MCF 10A (cell line): Measurements from ENCODE around the gene PIP4K2A. TPM values are rescaled to one million over a fixed set of nuclear protein-coding genes. Genes with fewer than 3 reads are reported as not detected.
"Not testable (repeated sequence)": the region's sequence is repeated elsewhere in the genome, so short reads cannot be mapped to it uniquely, and the experiment has no call there.

Experiments used
- BruUV-seq: library from RNA; stranded (reverse); fragments of 400-500 nt; replicated peaks from 2 replicates; lab custom pipeline; 2021; lab: Mats Ljungman, UMichigan
- CTCF ChIA-PET: fragments of 300-600 bp; sonication (Branson Sonifier 250); formaldehyde crosslinking; extraction: SDS; loops from one replicate; lab custom pipeline; 2021; ENCODE audit warnings: antibody characterized with exemption, inconsistent platforms; lab: Yijun Ruan, JAX
- POLR2A ChIA-PET: fragments of 300-600, 350-650 bp; sonication (Branson Sonifier 250); formaldehyde crosslinking; extraction: SDS; loops from one replicate; lab custom pipeline; 2020; ENCODE audit warnings: antibody characterized with exemption, inconsistent platforms; lab: Yijun Ruan, JAX
- DNase-seq: peaks from one replicate; pipeline ENCODE4 v3.0.0-alpha.2; 2018; ENCODE audit not compliant: unreplicated experiment
- H3K27ac Mint-ChIP-seq: one replicate; pipeline ENCODE4 v1.8.0; 2022; ENCODE audit warnings: mild to moderate bottlenecking, low read depth, mixed read lengths; ENCODE audit not compliant: unreplicated experiment
- H3K27me3 Mint-ChIP-seq: one replicate; pipeline ENCODE4 v1.8.0; 2022; ENCODE audit warnings: mixed read lengths; ENCODE audit not compliant: insufficient read depth, unreplicated experiment
- H3K36me3 Mint-ChIP-seq: one replicate; pipeline ENCODE4 v1.8.0; 2022; ENCODE audit warnings: mild to moderate bottlenecking, moderate library complexity, mixed read lengths; ENCODE audit not compliant: insufficient read depth, unreplicated experiment
- H3K4me1 Mint-ChIP-seq: one replicate; pipeline ENCODE4 v1.8.0; 2022; ENCODE audit warnings: mixed read lengths; ENCODE audit not compliant: insufficient read depth, unreplicated experiment
- H3K4me3 Mint-ChIP-seq: one replicate; pipeline ENCODE4 v1.8.0; 2022; ENCODE audit warnings: mild to moderate bottlenecking, moderate library complexity, mixed read lengths; ENCODE audit not compliant: unreplicated experiment
- H3K9me3 Mint-ChIP-seq: one replicate; pipeline ENCODE4 v1.8.0; 2022; ENCODE audit warnings: mixed read lengths; ENCODE audit not compliant: unreplicated experiment
- CTCF ChIP-seq: fragments of 200-600 bp; IDR thresholded peaks from one replicate; pipeline ENCODE4 v1.8.0; 2022; ENCODE audit warnings: antibody characterized with exemption, mild to moderate bottlenecking; ENCODE audit not compliant: unreplicated experiment
- intact Hi-C: fragments of 100-400 bp; cut with micrococcal nuclease; formaldehyde crosslinking; loops from 2 replicates; pipeline ENCODE4 v1.14.1; 2022
- total RNA-seq: library from RNA; stranded (reverse); gene quantifications from 2 replicates; pipeline ENCODE4 v1.2.3, GENCODE V29; 2022

Gene PIP4K2A
- total RNA-seq, 1 experiment from 2014 or later: 24.2 TPM

- no peaks in the 10 kb centered on the region for H3K36me3 Mint-ChIP-seq
- POLR2A ChIA-PET: interaction anchor here (0.6 to 1.4 kb wide), 4 partner anchors 12 to 700 kb away, joined by 3 to 5 read pairs (median 3); no protein-coding TSS in a partner anchor
- H3K4me3 Mint-ChIP-seq: no peak overlapping the region
- TF ChIP-seq CTCF: no peak
- no peak for DNase-seq
- CTCF ChIA-PET: interaction anchor here (0.5 kb wide), 1 partner anchor 75 kb away, joined by 4 read pairs; no protein-coding TSS in a partner anchor
- no peaks in the 10 kb centered on the region for H3K27me3 Mint-ChIP-seq
- intact Hi-C loops: no loop called here
- H3K9me3 Mint-ChIP-seq: no peaks in the 10 kb centered on the region
- BruUV-seq: no TSS peak
- H3K4me1 Mint-ChIP-seq: peaks cover 31% of the 10 kb centered on the region
- peak overlapping the region; percentile 42 for H3K27ac Mint-ChIP-seq
Observed at GRCh38 chr10:22693860-22694259, 20.5 kb downstream of the PIP4K2A start.

GRCh38 chr10:22693371-22693784 is 21.0 kb downstream of the PIP4K2A start:
- no TSS peak for BruUV-seq
- CTCF ChIA-PET: interaction anchor here (0.5 kb wide), 1 partner anchor 74 kb away, joined by 4 read pairs; no protein-coding TSS in a partner anchor

GRCh38 chr10:22692119-22692518 is 22.3 kb downstream of the PIP4K2A start:
- H3K27ac Mint-ChIP-seq, H3K9me3 Mint-ChIP-seq, H3K4me3 Mint-ChIP-seq, H3K36me3 Mint-ChIP-seq, H3K27me3 Mint-ChIP-seq, BruUV-seq, DNase-seq, intact Hi-C loops: not testable (repeated sequence)
- peaks cover 31% of the 10 kb centered on the region for H3K4me1 Mint-ChIP-seq
- POLR2A ChIA-PET: interaction anchor here (1.4 to 2.6 kb wide), 3 partner anchors 9 to 87 kb away, joined by 3 to 9 read pairs (median 6); no protein-coding TSS in a partner anchor
- CTCF ChIA-PET: interaction anchor here (0.6 kb wide), 4 partner anchors 15 to 76 kb away, joined by 3 read pairs; no protein-coding TSS in a partner anchor

More at GRCh38 chr10:22693371-22693784, 21.0 kb downstream of the PIP4K2A start:
- intact Hi-C loops: no loop called here
- POLR2A ChIA-PET: interaction anchor here (0.5 to 1.6 kb wide), 6 partner anchors 11 to 700 kb away, joined by 3 to 6 read pairs (median 3); no protein-coding TSS in a partner anchor
- Mint-ChIP-seq H3K4me1 (peaks cover 31% of the 10 kb centered on the region), H3K4me3 (no peak overlapping the region), H3K36me3 (no peaks in the 10 kb centered on the region), H3K9me3 (no peaks in the 10 kb centered on the region), H3K27ac (peak overlapping the region; percentile 42), H3K27me3 (no peaks in the 10 kb centered on the region)
- TF ChIP-seq CTCF: no peak
- DNase-seq: peak; percentile 53

GRCh38 chr10:22690614-22691431 is 23.6 kb downstream of the PIP4K2A start:
- Mint-ChIP-seq H3K9me3 (no peaks in the 10 kb centered on the region), H3K4me1 (peaks cover 29% of the 10 kb centered on the region), H3K4me3 (peak overlapping the region; percentile 7), H3K36me3 (no peaks in the 10 kb centered on the region), H3K27me3 (no peaks in the 10 kb centered on the region), H3K27ac (no peak overlapping the region)
- ChIA-PET POLR2A (interaction anchor here (0.7 to 2.6 kb wide), 4 partner anchors 8 to 492 kb away, joined by 3 to 9 read pairs (median 3); no protein-coding TSS in a partner anchor), CTCF (interaction anchor here (1.2 kb wide), 1 partner anchor 86 kb away, joined by 4 read pairs; no protein-coding TSS in a partner anchor)
- BruUV-seq: no TSS peak
- intact Hi-C loops: no loop called here
- TF ChIP-seq CTCF: no peak
- peak; percentile 69 for DNase-seq
